Adrenal gland (tissue), 5 donors: ENCODE results near the gene ASZ1.

Source experiments
- POLR2A ChIP-seq, 2 donors: fragments of 450-650 bp; IDR thresholded peaks; one replicate each; pipeline ENCODE4 v1.6.1; 2017; ENCODE audit warnings: antibody characterized with exemption in 2 of 2, mild to moderate bottlenecking in 2 of 2, moderate library complexity in 1 of 2
- TF ChIP-seq, protein P1 (sequence below), 6 experiments: fragments of 450-650 bp in 4 of 6; fragments of 200-600 bp in 2 of 6; sonication (generic) in 1 of 6; IDR thresholded peaks; 1 replicate in 5 of 6; 2 replicates in 1 of 6; pipeline versions ENCODE4 v1.5.1 to v1.8.0; 2016 to 2021; ENCODE audit warnings: antibody characterized with exemption in 6 of 6, mild to moderate bottlenecking in 2 of 6, moderate library complexity in 1 of 6
- donor health status: DM: no; HTN: no; CAD: no.

DNA sequence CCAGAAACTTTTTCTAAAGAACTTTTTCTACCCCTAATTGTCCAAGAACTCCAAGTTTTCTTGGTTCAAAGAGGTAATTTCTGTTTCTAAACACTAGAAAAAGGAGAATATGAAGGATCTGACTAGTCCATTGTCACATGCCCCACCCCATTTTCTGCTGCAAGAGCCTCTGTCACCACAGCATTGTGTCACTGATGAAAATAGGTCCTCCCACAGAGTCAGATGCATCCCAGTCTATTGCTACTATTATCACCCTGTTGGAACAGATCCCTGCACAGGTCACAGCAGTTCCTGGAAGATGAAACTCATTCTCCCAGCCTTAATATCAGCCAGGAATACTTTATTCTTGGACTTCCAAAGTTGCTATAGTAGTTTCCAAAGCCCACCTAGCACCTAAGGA, 45.0 kb upstream of the ASZ1 start:
- TF ChIP-seq, protein P1, sequence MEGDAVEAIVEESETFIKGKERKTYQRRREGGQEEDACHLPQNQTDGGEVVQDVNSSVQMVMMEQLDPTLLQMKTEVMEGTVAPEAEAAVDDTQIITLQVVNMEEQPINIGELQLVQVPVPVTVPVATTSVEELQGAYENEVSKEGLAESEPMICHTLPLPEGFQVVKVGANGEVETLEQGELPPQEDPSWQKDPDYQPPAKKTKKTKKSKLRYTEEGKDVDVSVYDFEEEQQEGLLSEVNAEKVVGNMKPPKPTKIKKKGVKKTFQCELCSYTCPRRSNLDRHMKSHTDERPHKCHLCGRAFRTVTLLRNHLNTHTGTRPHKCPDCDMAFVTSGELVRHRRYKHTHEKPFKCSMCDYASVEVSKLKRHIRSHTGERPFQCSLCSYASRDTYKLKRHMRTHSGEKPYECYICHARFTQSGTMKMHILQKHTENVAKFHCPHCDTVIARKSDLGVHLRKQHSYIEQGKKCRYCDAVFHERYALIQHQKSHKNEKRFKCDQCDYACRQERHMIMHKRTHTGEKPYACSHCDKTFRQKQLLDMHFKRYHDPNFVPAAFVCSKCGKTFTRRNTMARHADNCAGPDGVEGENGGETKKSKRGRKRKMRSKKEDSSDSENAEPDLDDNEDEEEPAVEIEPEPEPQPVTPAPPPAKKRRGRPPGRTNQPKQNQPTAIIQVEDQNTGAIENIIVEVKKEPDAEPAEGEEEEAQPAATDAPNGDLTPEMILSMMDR (IDR thresholded peaks at IDR 0.05), result no peak
- no peak for TF ChIP-seq POLR2A (IDR thresholded peaks at IDR 0.05)
